Measurements from ENCODE around the gene FMNL1.

Gene FMNL1

GRCh38 chr17:45221081-45222013, at the start of gene FMNL1:
Gene FMNL1 (plus strand): TSS chr17:45221885. CDS start chr17:45222125, 240 bp downstream.
- TF ChIP-seq CTCF (conservative IDR thresholded peaks at IDR 0.05) (no peak), ZFX (IDR thresholded peaks at IDR 0.05) (no peak)
- no peak within 1 kb of the TSS for H3K27ac ChIP-seq

- H3K27ac ChIP-seq = no peak overlapping the region
- TF ChIP-seq CTCF (conservative IDR thresholded peaks at IDR 0.05) (no peak), ZFX (IDR thresholded peaks at IDR 0.05) (no peak)
These were observed 49.5 kb upstream of the FMNL1 start for GRCh38 chr17:45172232-45172540.

- no peak overlapping the region for H3K27ac ChIP-seq
- TF ChIP-seq ZFX (IDR thresholded peaks at IDR 0.05) (no peak), CTCF (conservative IDR thresholded peaks at IDR 0.05) (no peak)
These were observed 49.0 kb upstream of the FMNL1 start for GRCh38 chr17:45172541-45173286.

- H3K27ac ChIP-seq = peak overlapping the region; percentile 11; the same call in 1 of the 2 replicates
- TF ChIP-seq CTCF (conservative IDR thresholded peaks at IDR 0.05) = no peak
- TF ChIP-seq ZFX (IDR thresholded peaks at IDR 0.05) = no peak
These were observed 45.9 kb upstream of the FMNL1 start for GRCh38 chr17:45175759-45176115.

GRCh38 chr17:45177563-45177962, 44.1 kb upstream of the FMNL1 start:
- TF ChIP-seq ZFX (IDR thresholded peaks at IDR 0.05) (no peak), CTCF (conservative IDR thresholded peaks at IDR 0.05) (no peak)
- H3K27ac ChIP-seq = no peak overlapping the region

- H3K27ac ChIP-seq = no peak overlapping the region
- TF ChIP-seq ZFX (IDR thresholded peaks at IDR 0.05) (no peak), CTCF (conservative IDR thresholded peaks at IDR 0.05) (no peak)
These were observed 37.5 kb upstream of the FMNL1 start for GRCh38 chr17:45184144-45184543.

GRCh38 chr17:45186801-45187354, 34.8 kb upstream of the FMNL1 start:
- TF ChIP-seq CTCF (conservative IDR thresholded peaks at IDR 0.05) = no peak
- TF ChIP-seq ZFX (IDR thresholded peaks at IDR 0.05) = no peak
- H3K27ac ChIP-seq = no peak overlapping the region
